WI38 (cell line): Measurements from ENCODE around the gene ITPR1.

Experiments
- H3K4me3 ChIP-seq: 2 replicates; pipeline ENCODE4 v1.5.1; 2011; ENCODE audit warnings: low read depth, mild to moderate bottlenecking, control low read depth, low read length
- TF ChIP-seq, protein P1 (sequence below): IDR thresholded peaks from 2 replicates; pipeline ENCODE4 v1.5.1; 2012; ENCODE audit warnings: low read depth, mild to moderate bottlenecking, control low read depth, low read length

ITPR1 gene

DNA sequence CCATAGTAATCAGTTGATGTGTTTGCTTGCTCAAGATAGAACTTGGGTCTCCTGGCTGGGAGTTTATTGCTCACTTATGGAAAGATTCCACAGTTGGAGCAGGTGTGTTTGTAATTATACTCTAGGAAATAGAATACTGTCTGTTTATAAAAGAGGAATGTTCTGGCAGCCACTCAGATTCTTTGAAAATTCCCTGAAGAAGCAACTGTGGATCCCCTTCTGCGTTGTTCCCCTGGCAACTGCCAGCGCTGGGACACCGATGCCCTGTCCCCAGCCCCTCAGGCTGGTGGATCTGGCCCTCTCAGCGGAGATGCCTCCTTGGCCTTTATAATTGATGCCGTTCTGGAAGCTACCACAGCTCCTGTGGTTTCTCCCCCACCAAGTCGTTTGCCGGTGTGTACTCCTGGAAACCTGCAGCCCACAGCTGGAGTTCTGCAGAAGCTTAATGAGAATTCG lies 225.9 kb downstream of the ITPR1 start:
- TF ChIP-seq, protein P1, sequence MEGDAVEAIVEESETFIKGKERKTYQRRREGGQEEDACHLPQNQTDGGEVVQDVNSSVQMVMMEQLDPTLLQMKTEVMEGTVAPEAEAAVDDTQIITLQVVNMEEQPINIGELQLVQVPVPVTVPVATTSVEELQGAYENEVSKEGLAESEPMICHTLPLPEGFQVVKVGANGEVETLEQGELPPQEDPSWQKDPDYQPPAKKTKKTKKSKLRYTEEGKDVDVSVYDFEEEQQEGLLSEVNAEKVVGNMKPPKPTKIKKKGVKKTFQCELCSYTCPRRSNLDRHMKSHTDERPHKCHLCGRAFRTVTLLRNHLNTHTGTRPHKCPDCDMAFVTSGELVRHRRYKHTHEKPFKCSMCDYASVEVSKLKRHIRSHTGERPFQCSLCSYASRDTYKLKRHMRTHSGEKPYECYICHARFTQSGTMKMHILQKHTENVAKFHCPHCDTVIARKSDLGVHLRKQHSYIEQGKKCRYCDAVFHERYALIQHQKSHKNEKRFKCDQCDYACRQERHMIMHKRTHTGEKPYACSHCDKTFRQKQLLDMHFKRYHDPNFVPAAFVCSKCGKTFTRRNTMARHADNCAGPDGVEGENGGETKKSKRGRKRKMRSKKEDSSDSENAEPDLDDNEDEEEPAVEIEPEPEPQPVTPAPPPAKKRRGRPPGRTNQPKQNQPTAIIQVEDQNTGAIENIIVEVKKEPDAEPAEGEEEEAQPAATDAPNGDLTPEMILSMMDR: no peak
- no peak overlapping the region for H3K4me3 ChIP-seq

DNA sequence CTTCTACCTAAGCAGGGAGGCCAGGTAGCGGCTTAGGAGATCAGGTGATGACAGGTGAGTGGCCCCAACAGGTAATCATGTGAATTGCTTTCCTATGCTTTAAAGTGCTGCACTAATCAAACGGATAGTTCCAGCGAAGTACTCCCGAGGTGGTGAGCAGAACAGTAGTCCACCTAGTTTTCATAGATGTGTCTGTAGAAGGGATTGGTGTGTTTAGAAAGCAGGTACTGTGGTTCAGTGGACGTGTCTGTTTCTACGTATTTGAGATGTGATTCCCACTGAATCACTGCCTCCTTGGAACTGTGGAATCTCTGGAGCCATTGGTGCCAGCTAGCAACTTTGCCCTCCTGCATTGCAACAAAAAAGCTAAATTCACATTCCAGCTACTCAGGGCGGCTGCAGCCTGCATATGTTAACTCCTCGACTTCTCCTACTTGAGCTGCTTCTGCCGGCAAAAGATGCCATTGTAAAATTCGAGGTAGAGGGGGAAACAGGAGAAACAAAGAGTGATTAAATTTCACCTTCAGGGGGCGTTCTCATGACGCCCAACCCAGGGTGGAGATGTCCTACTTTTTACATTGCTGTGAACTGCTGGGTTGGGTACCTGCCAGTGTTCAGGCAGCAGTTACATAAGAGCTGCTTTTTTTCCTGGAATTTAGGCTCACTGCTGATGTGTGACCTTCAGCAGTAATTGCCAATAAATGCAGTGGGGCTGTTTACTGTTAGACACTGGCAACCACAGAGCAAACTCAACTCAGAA lies 227.3 kb downstream of the ITPR1 start:
- TF ChIP-seq, protein P1: 0 out of 2 replicates have a peak, but pooled peaks have one; percentile 7
- no peak overlapping the region for H3K4me3 ChIP-seq

DNA sequence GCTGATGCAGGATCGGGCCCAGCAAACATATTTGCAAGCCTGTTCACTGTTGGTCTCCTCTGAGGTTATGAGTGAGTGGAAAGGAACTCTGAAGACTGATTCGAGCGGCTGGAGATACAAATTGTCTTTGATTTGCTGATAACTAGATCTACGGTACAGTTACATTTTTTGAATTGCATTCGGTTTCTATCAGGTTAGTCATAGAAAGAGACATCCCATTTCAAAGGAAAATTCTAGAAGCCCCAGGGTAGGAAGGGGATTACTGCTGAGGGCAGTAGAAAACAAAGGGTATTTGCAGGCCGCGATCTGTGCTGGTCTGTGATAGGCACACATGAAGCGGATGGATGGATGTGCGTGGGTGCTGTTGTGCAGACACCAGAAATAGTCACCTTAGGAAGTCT lies 228.4 kb downstream of the ITPR1 start:
- TF ChIP-seq, protein P1: no peak
- no peak overlapping the region for H3K4me3 ChIP-seq

DNA sequence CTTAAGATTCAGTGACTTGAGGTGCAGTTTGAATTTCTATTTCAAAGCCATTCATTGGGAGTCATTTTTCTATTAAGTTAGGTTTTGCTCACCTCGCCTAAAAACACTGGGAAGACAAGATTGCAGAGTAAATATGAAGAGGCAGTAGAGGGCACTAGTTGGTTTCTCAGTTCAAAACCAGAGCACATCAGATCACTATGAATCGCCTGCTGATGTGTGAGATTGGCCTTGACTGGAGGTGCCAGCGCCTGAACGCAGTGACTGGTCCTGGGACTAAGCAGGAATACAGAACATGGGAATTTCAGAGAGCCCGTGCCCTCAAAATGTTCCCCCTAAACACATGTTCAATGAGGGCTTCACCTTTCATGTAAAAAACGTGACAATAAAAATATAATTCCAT lies 229.0 kb downstream of the ITPR1 start:
- H3K4me3 ChIP-seq: no peak overlapping the region
- TF ChIP-seq, protein P1: no peak

DNA sequence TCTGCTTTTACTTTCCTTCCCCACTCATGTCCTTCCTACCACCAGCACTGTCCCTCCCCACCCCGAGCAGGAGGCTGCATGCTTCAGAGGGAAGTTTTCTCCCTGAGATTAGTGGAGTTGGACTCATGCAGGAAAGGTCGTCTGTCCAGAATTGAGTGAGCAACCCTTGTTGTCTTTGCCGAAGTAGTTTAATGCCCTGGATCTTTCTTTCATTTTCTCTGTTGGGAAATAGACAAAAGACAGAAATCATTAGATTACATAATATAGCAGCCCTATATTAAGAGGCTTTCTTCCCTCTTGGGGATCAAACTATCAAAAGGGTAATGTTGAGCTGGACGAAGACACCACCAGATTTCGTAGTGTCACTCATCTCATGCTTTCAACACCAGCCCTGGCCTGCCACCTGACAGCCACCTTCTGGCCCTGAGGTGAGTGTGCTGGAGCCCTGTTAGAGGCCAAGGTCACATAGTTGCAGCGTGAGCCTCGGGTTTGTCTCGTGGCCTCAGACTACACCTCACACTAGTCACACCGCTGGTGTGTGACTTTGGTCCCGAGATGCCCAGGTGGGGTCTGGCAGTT lies 231.0 kb downstream of the ITPR1 start:
- no peak overlapping the region for H3K4me3 ChIP-seq

DNA sequence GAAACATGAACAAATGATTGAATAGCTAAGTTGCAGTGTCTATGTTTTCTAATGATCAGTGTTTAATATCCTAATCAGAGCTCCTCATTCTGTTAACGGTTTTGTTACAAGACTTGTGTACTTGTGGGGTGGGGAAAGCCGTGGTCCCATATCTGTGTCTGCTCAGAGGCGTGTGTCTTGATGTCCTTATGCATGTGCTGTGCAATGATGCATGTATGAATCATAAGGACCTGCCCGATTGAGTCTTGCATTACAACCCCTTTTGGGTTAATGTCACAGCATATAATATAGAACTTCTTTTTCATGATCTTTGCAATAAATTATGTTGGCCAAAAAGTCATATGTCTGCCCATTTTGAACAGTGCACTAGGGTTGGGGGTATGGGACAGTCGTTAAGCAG lies 233.4 kb downstream of the ITPR1 start:
- H3K4me3 ChIP-seq: no peak overlapping the region
- TF ChIP-seq, protein P1: no peak

More for the DNA sequence above, 231.0 kb downstream of the ITPR1 start:
- TF ChIP-seq, protein P1: no peak
